ENCODE measurements around the gene CIT.

DNA sequence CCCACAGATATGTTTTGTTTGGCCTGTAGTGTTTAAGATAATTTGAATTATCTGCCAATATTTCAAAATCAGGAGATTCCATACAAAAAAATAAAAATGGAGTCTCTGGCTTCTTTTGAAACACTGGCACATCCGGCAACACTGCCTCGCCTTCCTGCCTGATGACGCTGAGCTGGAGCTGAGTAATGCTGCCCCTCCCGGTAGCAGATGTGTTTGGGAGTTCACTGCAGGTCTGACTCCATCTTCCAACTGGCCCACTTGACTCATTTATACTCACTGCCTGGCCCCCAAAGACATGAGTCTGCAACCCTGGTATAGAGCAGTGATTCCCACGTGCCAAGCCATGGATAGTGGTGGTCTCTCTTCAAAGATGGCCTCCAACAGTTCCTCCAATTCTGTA, 7.4 kb downstream of the CIT start:
- TF ChIP-seq, protein P1, sequence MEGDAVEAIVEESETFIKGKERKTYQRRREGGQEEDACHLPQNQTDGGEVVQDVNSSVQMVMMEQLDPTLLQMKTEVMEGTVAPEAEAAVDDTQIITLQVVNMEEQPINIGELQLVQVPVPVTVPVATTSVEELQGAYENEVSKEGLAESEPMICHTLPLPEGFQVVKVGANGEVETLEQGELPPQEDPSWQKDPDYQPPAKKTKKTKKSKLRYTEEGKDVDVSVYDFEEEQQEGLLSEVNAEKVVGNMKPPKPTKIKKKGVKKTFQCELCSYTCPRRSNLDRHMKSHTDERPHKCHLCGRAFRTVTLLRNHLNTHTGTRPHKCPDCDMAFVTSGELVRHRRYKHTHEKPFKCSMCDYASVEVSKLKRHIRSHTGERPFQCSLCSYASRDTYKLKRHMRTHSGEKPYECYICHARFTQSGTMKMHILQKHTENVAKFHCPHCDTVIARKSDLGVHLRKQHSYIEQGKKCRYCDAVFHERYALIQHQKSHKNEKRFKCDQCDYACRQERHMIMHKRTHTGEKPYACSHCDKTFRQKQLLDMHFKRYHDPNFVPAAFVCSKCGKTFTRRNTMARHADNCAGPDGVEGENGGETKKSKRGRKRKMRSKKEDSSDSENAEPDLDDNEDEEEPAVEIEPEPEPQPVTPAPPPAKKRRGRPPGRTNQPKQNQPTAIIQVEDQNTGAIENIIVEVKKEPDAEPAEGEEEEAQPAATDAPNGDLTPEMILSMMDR (IDR thresholded peaks at IDR 0.05; ENCODE audit: low read length) = no peak
- no peak for TF ChIP-seq EZH2 (IDR thresholded peaks at IDR 0.05; ENCODE audit: borderline replicate concordance, low read length)

All from OCI-LY1 (cell line).